GM21723 (cell line): ENCODE results near the gene PEMT.

Source experiments
- ATAC-seq: cut with Tn5 transposase; IDR thresholded peaks from one replicate; pipeline ENCODE4 v1.9.1; 2021; ENCODE audit warnings: mild to moderate bottlenecking, moderate library complexity; ENCODE audit not compliant: unreplicated experiment

Gene PEMT

DNA sequence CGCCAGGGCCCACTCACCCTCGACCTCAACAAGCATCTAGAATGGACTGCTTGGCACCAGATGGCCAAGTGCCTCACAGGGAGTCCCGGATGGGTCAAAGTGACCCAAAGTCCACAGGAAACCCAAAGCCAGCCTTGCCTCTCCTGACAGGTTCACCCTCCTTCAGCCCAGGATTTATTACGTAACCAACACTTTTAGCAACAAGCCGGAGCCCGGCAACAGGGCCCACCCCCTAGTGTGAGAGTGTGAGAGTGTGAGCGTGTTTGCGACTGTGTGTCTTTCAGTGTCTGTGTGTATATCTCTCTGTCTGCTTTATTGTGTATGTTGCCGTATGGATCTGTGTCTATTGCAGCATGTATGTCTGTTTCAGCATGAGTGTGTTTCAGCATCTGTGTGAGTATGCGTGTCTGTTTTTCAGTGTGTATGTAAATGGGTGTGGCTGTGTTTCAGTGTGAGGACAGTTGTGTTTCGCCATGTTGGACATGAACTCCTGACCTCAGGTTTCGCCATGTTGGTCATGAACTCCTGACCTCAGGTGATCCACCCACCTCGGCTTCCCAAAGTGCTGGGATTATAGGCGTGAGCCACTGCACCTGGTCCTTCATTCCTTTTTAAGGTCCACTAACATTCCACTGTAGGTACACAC, 13.7 kb upstream of the PEMT start:
- ATAC-seq: no peak

- no peak for ATAC-seq
Measured at GRCh38 chr17:17603895-17604225, 12.4 kb upstream of the PEMT start.

DNA sequence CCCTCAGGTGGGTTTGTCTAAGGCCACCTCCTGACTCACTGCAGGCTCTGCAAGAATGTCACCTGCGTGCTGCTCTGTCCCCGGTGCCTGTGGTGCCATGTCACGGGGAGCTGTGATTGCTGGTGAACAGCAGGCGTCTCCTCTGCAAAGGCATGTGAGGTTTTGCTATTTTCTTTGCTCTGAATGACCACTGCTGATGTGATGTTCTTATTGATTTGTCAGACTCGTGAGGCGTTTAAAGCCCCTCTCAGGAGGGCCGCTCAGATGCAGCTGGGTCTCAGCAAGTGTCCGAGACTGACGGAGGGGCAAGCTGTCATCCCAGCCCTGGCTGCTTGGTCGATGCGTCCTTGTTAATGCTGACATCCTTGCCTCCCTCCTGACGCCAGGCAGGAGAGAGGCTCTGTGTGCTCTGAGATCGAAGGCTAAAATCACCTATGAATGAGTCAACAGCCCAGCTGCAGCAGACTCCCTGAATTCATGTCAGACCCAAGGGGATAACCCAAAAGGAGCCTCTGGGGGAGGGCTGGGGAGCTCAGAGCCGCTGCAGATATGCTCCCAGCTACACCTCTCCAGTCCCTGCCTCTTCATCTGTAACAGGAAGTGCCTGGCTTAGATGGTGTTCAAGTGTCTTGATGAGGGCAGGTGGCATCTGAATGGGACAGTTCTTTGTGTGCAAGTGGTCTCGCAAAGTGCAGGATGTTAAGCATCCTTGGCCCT, 11.8 kb upstream of the PEMT start:
- no peak for ATAC-seq

DNA sequence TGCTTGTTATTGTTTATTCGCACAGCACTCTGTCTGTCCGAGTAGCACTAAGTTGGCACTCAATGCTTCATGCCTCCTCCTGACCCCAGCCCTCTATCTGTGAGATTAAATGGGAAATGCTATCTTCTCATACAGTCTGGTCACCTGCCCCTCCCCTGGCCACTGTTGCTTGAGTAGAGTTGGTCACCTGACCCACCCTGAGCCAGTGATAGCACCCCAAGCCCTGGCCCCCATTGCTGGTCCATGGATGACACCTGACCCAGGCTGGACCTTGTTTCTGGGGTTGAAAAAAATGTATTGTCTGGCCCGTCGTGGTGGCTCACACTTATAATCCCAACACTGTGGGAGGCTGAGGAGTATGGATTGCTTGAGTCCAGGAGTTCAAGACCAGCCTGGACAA, 8.5 kb upstream of the PEMT start:
- no peak for ATAC-seq

DNA sequence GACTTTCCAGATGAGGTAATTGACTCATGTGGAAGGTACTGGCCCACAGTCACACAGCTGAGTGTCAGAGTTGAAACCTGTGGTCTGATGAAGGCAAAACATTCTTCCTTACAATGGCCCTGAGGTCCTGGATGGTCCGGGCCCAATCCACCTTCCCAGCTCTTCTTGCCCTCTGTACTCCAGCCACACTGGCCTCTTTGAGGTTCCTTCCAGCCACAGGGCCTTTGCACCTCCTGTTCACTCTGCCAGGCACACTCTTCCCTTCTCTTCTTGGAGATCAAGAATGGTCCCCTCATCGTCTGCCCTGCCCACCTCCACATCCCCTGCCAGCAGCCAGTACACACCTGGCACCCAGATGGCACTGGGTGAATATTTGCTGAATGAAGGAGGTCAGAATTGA, 6.5 kb upstream of the PEMT start:
- ATAC-seq: no peak

DNA sequence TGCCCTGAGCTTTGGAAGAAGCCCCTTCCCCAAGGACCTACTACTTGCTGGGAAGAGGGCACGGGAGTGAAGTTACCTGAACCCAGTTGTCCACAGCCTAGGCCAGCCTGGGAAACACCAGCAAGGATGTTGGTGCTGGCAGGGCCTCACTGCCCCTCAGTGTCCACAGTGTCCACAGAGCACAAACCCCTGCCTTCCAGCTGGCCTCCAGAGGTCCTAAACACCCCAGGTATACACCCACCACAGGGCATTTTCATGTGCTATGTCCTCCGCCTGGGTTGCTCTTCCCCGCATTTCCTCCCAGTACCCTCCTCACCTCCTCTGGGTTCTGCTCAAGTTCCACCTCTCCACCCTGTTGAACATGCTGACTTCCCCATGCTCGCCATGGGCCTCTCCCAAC, 4.2 kb upstream of the PEMT start:
- no peak for ATAC-seq

- ATAC-seq: no peak
Measured at GRCh38 chr17:17593222-17593620, 1.7 kb upstream of the PEMT start.

DNA sequence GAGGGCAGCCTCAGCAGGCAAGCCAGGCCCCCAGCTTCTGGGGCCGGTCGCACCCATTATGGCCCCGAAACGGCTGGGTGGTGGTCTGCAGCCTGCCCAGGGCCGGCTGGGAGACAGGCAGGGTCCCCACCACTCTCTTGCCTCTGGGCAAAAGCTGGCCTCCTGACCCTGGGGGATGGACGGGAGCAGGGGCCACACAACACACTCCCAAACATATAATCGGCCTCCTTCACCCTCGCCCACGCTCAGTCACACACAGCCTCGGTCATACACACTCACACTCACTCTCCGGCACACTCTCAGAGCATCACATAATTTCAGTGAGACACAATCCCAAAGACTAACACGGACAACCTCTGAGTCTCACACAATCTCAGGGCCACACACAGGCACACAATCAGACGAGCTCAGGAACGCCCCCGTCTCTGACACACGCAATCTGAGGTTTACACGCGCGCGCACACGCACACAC, 589 bp downstream of the PEMT start:
- ATAC-seq: no peak

GRCh38 chr17:17590141-17590751, 1.3 kb downstream of the PEMT start:
- ATAC-seq: no peak

DNA sequence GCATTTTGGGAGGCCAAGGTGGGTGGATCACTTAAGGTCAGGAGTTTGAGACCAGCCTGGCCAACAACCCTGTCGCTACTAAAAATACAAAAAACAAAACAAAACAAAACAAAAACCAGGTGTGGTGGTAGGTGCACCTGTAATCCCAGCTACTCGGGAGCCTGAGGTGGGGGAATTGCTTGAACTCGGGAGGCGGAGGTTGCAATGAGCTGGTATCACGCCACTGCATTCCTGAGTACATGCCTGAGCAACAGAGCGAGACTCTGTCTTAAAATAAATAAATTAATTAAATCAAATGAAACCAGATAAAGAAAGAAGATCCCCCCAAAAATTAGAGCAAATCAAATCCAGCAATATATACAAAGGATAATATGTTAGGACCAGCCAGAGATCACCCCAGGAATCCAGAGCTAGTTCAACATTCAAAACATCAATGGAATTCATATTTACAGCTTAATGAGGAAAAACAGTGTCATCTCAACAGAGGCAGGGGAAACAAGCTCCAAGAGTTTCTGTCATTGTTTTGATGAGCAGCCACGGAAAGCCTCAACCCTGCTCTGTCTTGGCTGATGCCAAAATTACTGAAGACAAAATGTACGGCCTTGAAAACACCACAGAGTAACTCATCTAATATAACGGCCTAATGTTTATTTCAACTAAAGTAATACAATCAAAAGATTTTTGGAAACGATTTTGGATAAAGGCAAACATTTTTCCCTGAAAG, 3.7 kb downstream of the PEMT start:
- no peak for ATAC-seq

- no peak for ATAC-seq
Measured at GRCh38 chr17:17582372-17582771, 9.1 kb downstream of the PEMT start.

DNA sequence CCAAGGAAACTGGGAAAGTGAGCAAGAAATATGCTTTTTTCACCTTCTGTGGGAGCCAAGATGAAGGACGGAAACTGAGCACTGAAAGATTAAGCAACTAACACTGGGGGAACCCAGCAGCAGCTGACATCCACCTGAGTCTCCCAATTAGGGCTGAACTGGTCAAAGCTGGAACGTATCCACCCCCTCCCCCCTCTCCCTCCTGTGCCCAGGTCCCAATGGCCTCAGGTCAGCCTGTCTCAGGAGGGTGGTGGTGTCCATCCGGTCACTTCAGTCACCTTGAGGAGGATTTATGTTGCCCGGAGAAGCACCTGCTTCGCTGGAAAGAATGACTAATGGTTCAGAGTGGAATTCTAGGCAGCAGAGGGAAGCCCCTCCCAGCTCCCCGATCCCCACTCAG, 10.0 kb downstream of the PEMT start:
- ATAC-seq: no peak

- no peak for ATAC-seq
Measured at GRCh38 chr17:17580662-17581470, 10.6 kb downstream of the PEMT start.

GRCh38 chr17:17579691-17580090, 11.8 kb downstream of the PEMT start:
- no peak for ATAC-seq

- no peak for ATAC-seq
Measured at GRCh38 chr17:17577373-17577772, 14.1 kb downstream of the PEMT start.

DNA sequence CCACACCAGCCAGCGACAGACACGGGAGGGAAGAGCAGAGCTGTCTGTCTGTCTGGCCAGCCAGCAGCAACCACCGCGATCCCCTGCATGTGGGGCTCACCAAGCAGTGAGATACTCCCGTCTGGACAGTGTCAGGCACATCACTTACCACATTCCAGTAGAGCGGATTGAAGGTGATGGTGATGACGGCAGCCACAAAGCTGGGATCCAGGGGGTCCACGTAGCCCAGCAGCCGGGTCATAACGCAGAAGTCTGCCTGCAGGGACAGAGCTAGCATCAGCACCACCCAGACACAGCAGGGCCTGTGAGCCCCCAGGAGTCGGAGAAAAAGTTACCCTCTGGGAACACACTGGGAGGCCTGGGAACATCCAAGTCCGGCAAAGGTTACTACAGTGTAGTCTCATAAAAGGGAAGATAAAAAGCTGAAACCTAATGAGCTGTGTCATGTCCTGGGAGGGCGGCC, 14.7 kb downstream of the PEMT start:
- no peak for ATAC-seq

DNA sequence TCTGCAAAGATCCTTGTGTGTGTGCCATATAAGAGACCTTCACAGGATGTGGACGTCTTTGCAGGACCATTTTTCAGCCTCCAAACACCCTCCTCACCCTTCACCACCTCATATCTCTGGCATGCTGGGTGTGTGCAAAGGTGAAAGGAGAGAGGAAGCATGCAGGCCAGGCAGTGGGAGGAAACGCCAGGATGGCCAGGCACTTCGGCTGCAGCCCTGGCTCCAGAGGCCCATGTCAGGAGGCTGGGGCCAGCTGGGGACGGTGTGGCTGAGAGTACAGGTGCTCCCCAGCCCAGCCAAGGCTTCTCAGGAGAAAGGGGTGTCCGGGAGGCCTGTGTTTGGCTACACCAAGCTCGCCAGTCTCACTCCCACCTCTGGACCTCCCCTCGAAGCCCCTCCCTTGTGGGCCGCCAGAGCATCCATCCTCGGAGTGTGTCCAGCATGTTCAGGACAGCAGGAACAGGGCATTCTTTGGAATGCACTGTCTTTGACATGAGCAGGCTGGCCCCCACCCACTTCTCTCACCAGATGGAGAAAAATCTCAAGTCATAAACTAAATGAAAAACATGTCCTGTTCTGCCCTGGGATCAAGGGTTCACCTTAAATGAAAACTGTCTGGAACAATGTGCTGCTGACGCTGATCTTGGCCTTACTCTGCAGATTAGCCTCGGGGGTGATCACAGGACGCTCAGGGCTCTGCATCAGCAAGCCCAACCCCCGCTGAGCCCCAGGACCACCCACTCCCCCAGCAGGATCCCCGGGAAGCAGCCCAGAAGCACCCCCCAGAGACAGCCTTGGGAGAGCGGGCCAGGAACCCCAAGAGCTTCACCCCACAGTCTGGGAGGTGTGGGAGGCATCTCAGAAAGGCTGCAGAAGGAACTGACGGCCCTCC, 15.9 kb downstream of the PEMT start:
- ATAC-seq: no peak

DNA sequence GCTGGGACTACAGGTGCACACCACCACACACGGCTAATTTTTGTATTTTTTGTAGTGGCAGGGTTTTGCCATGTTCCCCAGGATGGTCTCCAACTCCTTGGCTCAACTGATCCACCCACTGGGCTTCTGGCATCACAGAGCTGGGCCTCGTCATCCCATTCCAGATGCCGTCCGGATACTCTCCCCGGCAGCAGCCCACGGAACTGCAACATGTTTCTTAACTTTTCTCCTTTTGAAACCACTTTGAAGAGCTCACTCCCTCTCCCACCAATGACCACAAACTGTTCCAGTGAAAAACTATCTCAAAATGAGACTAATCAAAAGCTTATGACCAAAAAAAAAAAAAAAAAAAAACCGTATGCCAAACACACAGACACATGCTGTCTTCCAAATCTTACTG, 17.6 kb downstream of the PEMT start:
- ATAC-seq: no peak

GRCh38 chr17:17572010-17572785, 19.3 kb downstream of the PEMT start:
- no peak for ATAC-seq
